BE2C (cell line): Measurements from ENCODE around the gene ERCC2.

Experiments used
- DNase-seq: peaks from one replicate; pipeline ENCODE4 v3.0.0-alpha.2; 2020
- H3K27me3 ChIP-seq: fragments of 250-450 bp; sonication (Bioruptor Pico); 2 replicates; pipeline ENCODE4 v1.5.1; 2020; ENCODE audit warnings: mild to moderate bottlenecking
- H3K36me3 ChIP-seq: fragments of 250-450 bp; sonication (Bioruptor Pico); 2 replicates; pipeline ENCODE4 v1.5.1; 2020; ENCODE audit warnings: mild to moderate bottlenecking
- H3K4me1 ChIP-seq: fragments of 250-450 bp; sonication (Bioruptor Pico); 2 replicates; pipeline ENCODE4 v1.5.1; 2020
- H3K4me3 ChIP-seq: 2 replicates; pipeline ENCODE4 v1.5.1; 2011; ENCODE audit warnings: low read depth, low read length
- H3K9me3 ChIP-seq: fragments of 250-450 bp; sonication (Bioruptor Pico); 2 replicates; pipeline ENCODE4 v1.5.1; 2020
- CTCF ChIP-seq: IDR thresholded peaks from 2 replicates; pipeline ENCODE4 v1.5.1; 2012; ENCODE audit warnings: mild to moderate bottlenecking, low read depth, low read length

The ERCC2 gene

GRCh38 chr19:45344621-45345505, 25.5 kb downstream of the ERCC2 start:
- Histone ChIP-seq H3K4me3 (no peak overlapping the region), H3K27me3 (peaks cover 25% of the 10 kb centered on the region), H3K4me1 (no peaks in the 10 kb centered on the region), H3K36me3 (no peaks in the 10 kb centered on the region), H3K9me3 (no peaks in the 10 kb centered on the region)
- DNase-seq = no peak
- TF ChIP-seq CTCF = no peak

- H3K9me3 ChIP-seq = no peaks in the 10 kb centered on the region
- DNase-seq = no peak
- H3K4me3 ChIP-seq = no peak overlapping the region
- H3K4me1 ChIP-seq = no peaks in the 10 kb centered on the region
- no peaks in the 10 kb centered on the region for H3K36me3 ChIP-seq
- no peak for TF ChIP-seq CTCF
- peaks cover 21% of the 10 kb centered on the region for H3K27me3 ChIP-seq
These were observed 27.5 kb downstream of the ERCC2 start for GRCh38 chr19:45342911-45343310.

GRCh38 chr19:45340899-45341453, 29.4 kb downstream of the ERCC2 start:
- no peak for DNase-seq

GRCh38 chr19:45340232-45340898, 30.0 kb downstream of the ERCC2 start, which contains the start of gene KLC3:
Gene KLC3, plus strand, starts transcription at chr19:45340750. Its CDS starts 4,792 bp downstream, at chr19:45345542.
- peaks cover 5% of the 10 kb centered on the region; the same call in 1 of the 2 replicates for H3K27me3 ChIP-seq
- H3K4me1 ChIP-seq = no peaks in the 10 kb centered on the region
- no peak within 1 kb of the TSS for H3K4me3 ChIP-seq
- H3K36me3 ChIP-seq = no peaks in the 10 kb centered on the region
- DNase-seq = no peak
- TF ChIP-seq CTCF = no peak
- H3K9me3 ChIP-seq = no peaks in the 10 kb centered on the region

More at GRCh38 chr19:45340899-45341453, 29.4 kb downstream of the ERCC2 start:
- Histone ChIP-seq H3K4me3 (no peak overlapping the region), H3K9me3 (no peaks in the 10 kb centered on the region), H3K36me3 (no peaks in the 10 kb centered on the region), H3K4me1 (no peaks in the 10 kb centered on the region), H3K27me3 (peaks cover 5% of the 10 kb centered on the region; the same call in 1 of the 2 replicates)
- no peak for TF ChIP-seq CTCF

- DNase-seq = no peak
- no peak for TF ChIP-seq CTCF
- H3K4me1 ChIP-seq = no peaks in the 10 kb centered on the region
- H3K27me3 ChIP-seq = peaks cover 5% of the 10 kb centered on the region; the same call in 1 of the 2 replicates
- no peaks in the 10 kb centered on the region for H3K9me3 ChIP-seq
- H3K36me3 ChIP-seq = no peaks in the 10 kb centered on the region
- H3K4me3 ChIP-seq = no peak overlapping the region
These were observed 30.7 kb downstream of the ERCC2 start for GRCh38 chr19:45339629-45340028.
